Measurements from ENCODE around the gene ROR2.

- TF ChIP-seq EP300 (IDR thresholded peaks at IDR 0.05) (no peak), CTCF (IDR thresholded peaks at IDR 0.05) (no peak), POLR2AphosphoS5 (IDR thresholded peaks at IDR 0.05) (no peak), POLR2A (IDR thresholded peaks at IDR 0.05; ENCODE audit: low read depth) (no peak)
Measured at GRCh38 chr9:91555132-91555531, 394.9 kb downstream of the ROR2 start.
